ENCODE measurements around the gene AKAP12.
"Not testable (repeated sequence)": the region's sequence is repeated elsewhere in the genome, so short reads cannot be mapped to it uniquely, and the experiment has no call there.

DNA sequence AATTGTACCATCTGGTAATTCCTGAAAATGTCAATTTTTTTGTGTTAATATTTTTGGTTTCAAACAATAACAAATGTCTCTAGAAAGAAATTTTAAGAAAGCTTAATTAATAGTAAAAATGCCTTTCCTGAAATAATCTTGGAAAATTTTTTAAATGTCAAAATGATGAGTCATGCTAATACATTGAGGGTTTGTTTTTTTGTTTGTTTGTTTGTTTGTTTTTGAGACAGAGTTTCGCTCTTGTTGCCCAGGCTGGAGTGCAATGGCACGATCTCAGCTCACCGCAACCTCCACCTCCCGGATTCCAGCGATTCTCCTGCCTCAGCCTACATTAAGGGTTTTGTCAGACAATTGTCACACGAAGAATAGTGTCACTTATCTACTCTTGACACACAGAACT is 117.2 kb downstream of the AKAP12 start:
- TF ChIP-seq, protein P1, sequence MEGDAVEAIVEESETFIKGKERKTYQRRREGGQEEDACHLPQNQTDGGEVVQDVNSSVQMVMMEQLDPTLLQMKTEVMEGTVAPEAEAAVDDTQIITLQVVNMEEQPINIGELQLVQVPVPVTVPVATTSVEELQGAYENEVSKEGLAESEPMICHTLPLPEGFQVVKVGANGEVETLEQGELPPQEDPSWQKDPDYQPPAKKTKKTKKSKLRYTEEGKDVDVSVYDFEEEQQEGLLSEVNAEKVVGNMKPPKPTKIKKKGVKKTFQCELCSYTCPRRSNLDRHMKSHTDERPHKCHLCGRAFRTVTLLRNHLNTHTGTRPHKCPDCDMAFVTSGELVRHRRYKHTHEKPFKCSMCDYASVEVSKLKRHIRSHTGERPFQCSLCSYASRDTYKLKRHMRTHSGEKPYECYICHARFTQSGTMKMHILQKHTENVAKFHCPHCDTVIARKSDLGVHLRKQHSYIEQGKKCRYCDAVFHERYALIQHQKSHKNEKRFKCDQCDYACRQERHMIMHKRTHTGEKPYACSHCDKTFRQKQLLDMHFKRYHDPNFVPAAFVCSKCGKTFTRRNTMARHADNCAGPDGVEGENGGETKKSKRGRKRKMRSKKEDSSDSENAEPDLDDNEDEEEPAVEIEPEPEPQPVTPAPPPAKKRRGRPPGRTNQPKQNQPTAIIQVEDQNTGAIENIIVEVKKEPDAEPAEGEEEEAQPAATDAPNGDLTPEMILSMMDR (IDR thresholded peaks at IDR 0.05) = not testable (repeated sequence)
- not testable (repeated sequence) for TF ChIP-seq EZH2, EZH2phosphoT487 (IDR thresholded peaks at IDR 0.05)
